ENCODE data around the gene ANKAR.
"Not testable (repeated sequence)": the region's sequence is repeated elsewhere in the genome, so short reads cannot be mapped to it uniquely, and the experiment has no call there.

ANKAR gene

GRCh38 chr2:189700681-189701080, 26.2 kb downstream of the ANKAR start:
- Histone ChIP-seq H3K9me2 (replicated peaks; ENCODE audit: control insufficient read depth, low read length) (no peaks in the 10 kb centered on the region), H3K4me3 (ENCODE audit: low read length) (no peak overlapping the region), H3K4me2 (ENCODE audit: low read length) (no peak overlapping the region), H3K9me3 (ENCODE audit: control insufficient read depth, insufficient read depth, low read length) (no peaks in the 10 kb centered on the region), H4K20me1 (ENCODE audit: control insufficient read depth, insufficient read depth, low read depth, low read length) (no peaks in the 10 kb centered on the region), H3K4me1 (ENCODE audit: control insufficient read depth, low read length) (no peaks in the 10 kb centered on the region), H3K27ac (ENCODE audit: low read depth, low read length) (no peak overlapping the region), H3K27me3 (ENCODE audit: control insufficient read depth, low read length) (no peaks in the 10 kb centered on the region), H3F3A (ENCODE audit: control insufficient read depth, insufficient read depth) (no peaks in the 10 kb centered on the region), H3K36me3 (ENCODE audit: control insufficient read depth, low read length) (no peaks in the 10 kb centered on the region), H3K79me2 (ENCODE audit: control insufficient read depth, low read length) (no peaks in the 10 kb centered on the region)
- no peak for TF ChIP-seq CTCF (IDR thresholded peaks at IDR 0.05; ENCODE audit: low read depth, low read length, poor library complexity, severe bottlenecking)
- TF ChIP-seq EZH2phosphoT487 (IDR thresholded peaks at IDR 0.05; ENCODE audit: borderline replicate concordance, low read length) = no peak

GRCh38 chr2:189702071-189702470, 27.6 kb downstream of the ANKAR start:
- no peaks in the 10 kb centered on the region for H3F3A ChIP-seq (ENCODE audit: control insufficient read depth, insufficient read depth)
- H3K27me3 ChIP-seq (ENCODE audit: control insufficient read depth, low read length) = no peaks in the 10 kb centered on the region
- no peaks in the 10 kb centered on the region for H3K79me2 ChIP-seq (ENCODE audit: control insufficient read depth, low read length)
- H3K27ac ChIP-seq (ENCODE audit: low read depth, low read length) = no peak overlapping the region
- no peaks in the 10 kb centered on the region for H3K9me3 ChIP-seq (ENCODE audit: control insufficient read depth, insufficient read depth, low read length)
- no peaks in the 10 kb centered on the region for H4K20me1 ChIP-seq (ENCODE audit: control insufficient read depth, insufficient read depth, low read depth, low read length)
- H3K9me2 ChIP-seq (replicated peaks; ENCODE audit: control insufficient read depth, low read length) = no peaks in the 10 kb centered on the region
- no peak overlapping the region for H3K4me3 ChIP-seq (ENCODE audit: low read length)
- H3K4me2 ChIP-seq (ENCODE audit: low read length) = no peak overlapping the region
- H3K36me3 ChIP-seq (ENCODE audit: control insufficient read depth, low read length) = no peaks in the 10 kb centered on the region
- no peak for TF ChIP-seq EZH2phosphoT487 (IDR thresholded peaks at IDR 0.05; ENCODE audit: borderline replicate concordance, low read length)
- TF ChIP-seq CTCF (IDR thresholded peaks at IDR 0.05; ENCODE audit: low read depth, low read length, poor library complexity, severe bottlenecking) = no peak
- no peaks in the 10 kb centered on the region for H3K4me1 ChIP-seq (ENCODE audit: control insufficient read depth, low read length)

GRCh38 chr2:189709501-189710221, 35.2 kb downstream of the ANKAR start:
- no peak overlapping the region for H3K4me3 ChIP-seq (ENCODE audit: low read length)
- TF ChIP-seq EZH2phosphoT487 (IDR thresholded peaks at IDR 0.05; ENCODE audit: borderline replicate concordance, low read length) (no peak), CTCF (IDR thresholded peaks at IDR 0.05; ENCODE audit: low read depth, low read length, poor library complexity, severe bottlenecking) (no peak)
- no peaks in the 10 kb centered on the region for H4K20me1 ChIP-seq (ENCODE audit: control insufficient read depth, insufficient read depth, low read depth, low read length)

GRCh38 chr2:189717593-189717992, 43.1 kb downstream of the ANKAR start:
- H3K27me3 ChIP-seq (ENCODE audit: control insufficient read depth, low read length); H3K9me2 ChIP-seq (replicated peaks; ENCODE audit: control insufficient read depth, low read length); H4K20me1 ChIP-seq (ENCODE audit: control insufficient read depth, insufficient read depth, low read depth, low read length); H3K4me2 ChIP-seq (ENCODE audit: low read length); H3F3A ChIP-seq (ENCODE audit: control insufficient read depth, insufficient read depth); H3K27ac ChIP-seq (ENCODE audit: low read depth, low read length); H3K4me3 ChIP-seq (ENCODE audit: low read length); H3K36me3 ChIP-seq (ENCODE audit: control insufficient read depth, low read length); H3K79me2 ChIP-seq (ENCODE audit: control insufficient read depth, low read length); H3K9me3 ChIP-seq (ENCODE audit: control insufficient read depth, insufficient read depth, low read length); H3K4me1 ChIP-seq (ENCODE audit: control insufficient read depth, low read length): not testable (repeated sequence)

More at GRCh38 chr2:189709501-189710221, 35.2 kb downstream of the ANKAR start:
- no peaks in the 10 kb centered on the region for H3K36me3 ChIP-seq (ENCODE audit: control insufficient read depth, low read length)
- H3K79me2 ChIP-seq (ENCODE audit: control insufficient read depth, low read length) = no peaks in the 10 kb centered on the region
- H3K27me3 ChIP-seq (ENCODE audit: control insufficient read depth, low read length) = no peaks in the 10 kb centered on the region
- H3K4me1 ChIP-seq (ENCODE audit: control insufficient read depth, low read length) = no peaks in the 10 kb centered on the region
- no peaks in the 10 kb centered on the region for H3K9me2 ChIP-seq (replicated peaks; ENCODE audit: control insufficient read depth, low read length)
- no peaks in the 10 kb centered on the region for H3F3A ChIP-seq (ENCODE audit: control insufficient read depth, insufficient read depth)
- no peak overlapping the region for H3K27ac ChIP-seq (ENCODE audit: low read depth, low read length)
- no peaks in the 10 kb centered on the region for H3K9me3 ChIP-seq (ENCODE audit: control insufficient read depth, insufficient read depth, low read length)
- no peak overlapping the region for H3K4me2 ChIP-seq (ENCODE audit: low read length)

Data from DOHH2 (cell line).